Pancreas (tissue), 10 donors: Measurements from ENCODE around the gene ERBB4. TPM values are rescaled to one million over a fixed set of nuclear protein-coding genes. Genes with fewer than 3 reads are reported as not detected.
A peak's percentile ranks its signal among the peaks of the same experiment; 100 is the strongest.

ENCODE experiments used
- ATAC-seq, 4 donors: fragments of 200-7000 bp; cut with Tn5 transposase; one replicate each; pipeline versions ENCODE4 v1.8.0 to v1.9.1; 2020; ENCODE audit warnings: mild to moderate bottlenecking in 4 of 4, moderate library complexity in 4 of 4
- DNase-seq, 6 donors: peaks; one replicate each; pipeline ENCODE4 v3.0.0-alpha.2; 2020
- FAIRE-seq: peaks from 2 replicates; lab custom pipeline; 2012; peaks lifted over from hg19 to GRCh38; lab: Jason Lieb, UNC
- H3K27ac ChIP-seq, 4 donors: fragments of 200-600 bp; sonication (generic); 1 replicate in 3 of 4; 2 replicates in 1 of 4; pipeline versions ENCODE4 v1.5.0 to v1.8.0; 2020
- H3K27me3 ChIP-seq, 4 donors: fragments of 200-600 bp; one replicate each; pipeline ENCODE4 v1.8.0; 2021
- H3K36me3 ChIP-seq, 3 donors: fragments of 200-600 bp; sonication (generic) in 1 of 3; one replicate each; pipeline versions ENCODE4 v1.5.0 to v1.8.0; 2020 to 2021
- H3K4me1 ChIP-seq, 3 donors: fragments of 200-600 bp; one replicate each; pipeline ENCODE4 v1.8.0; 2021
- H3K4me3 ChIP-seq, 4 donors: fragments of 200-600 bp; sonication (generic) in 2 of 4; one replicate each; pipeline versions ENCODE4 v1.5.0 to v1.8.0; 2020 to 2021
- H3K9me3 ChIP-seq, 4 donors: fragments of 200-600 bp; one replicate each; pipeline ENCODE4 v1.8.0; 2021
- WGBS, 2 donors: extraction: QIAGEN DNeasy Blood & Tissue Kit; methylation state at CpG; one replicate each; pipeline ENCODE4 v1.1.7; 2013; 5-methylcytosine and 5-hydroxymethylcytosine counted together
- intact Hi-C, 3 donors: fragments of 100-400 bp; cut with DNase I; formaldehyde crosslinking; loops; one replicate each; pipeline versions ENCODE4 v1.11.1 to v1.14.2; 2022
- polyA plus RNA-seq, 2 donors: library from polyadenylated mRNA; stranded (reverse); fragments of 200-250 nt; gene quantifications; one replicate each; pipeline ENCODE4 v1.2.3, GENCODE V29; 2013
- total RNA-seq, 6 donors: library from RNA; stranded (reverse); fragmentation: NEBNext Ultra II Directional in 4 of 6; extraction: Animal tissue kit (Norgen Biotek cat#: 25700) in 4 of 6; gene quantifications; one replicate each; pipeline versions ENCODE4 v1.2.1 to v1.2.4, GENCODE V29; 2021 to 2023
- TF ChIP-seq, protein P1 (sequence below), 4 donors: fragments of 200-600 bp; sonication (generic) in 3 of 4; IDR thresholded peaks; one replicate each; pipeline versions ENCODE4 v1.5.0 to v1.8.0; 2021; ENCODE audit warnings: antibody characterized with exemption in 4 of 4
- donor health status: healthy with polysubstance abuse.
- donor health status: DM: no; HTN: no; CAD: no; lungs with moderate emphysema.
- donor health status: DM: no; HTN: no; CAD: no.
- donor health status: control.
- donor health status: control.
- donor health status: Bipolar disorder and iron deficiency.
- donor health status: DM: yes; HTN: yes; CAD: no.
- donor health status: DM: no; HTN: no; CAD: no.
- donor health status: DM: no; HTN: no; CAD: no.
- donor health status: DM: yes; HTN: yes; CAD: no.

Gene ERBB4
- total and polyA plus RNA-seq, 8 donors = 0.30 to 5.0 (median 3.3) TPM

DNA sequence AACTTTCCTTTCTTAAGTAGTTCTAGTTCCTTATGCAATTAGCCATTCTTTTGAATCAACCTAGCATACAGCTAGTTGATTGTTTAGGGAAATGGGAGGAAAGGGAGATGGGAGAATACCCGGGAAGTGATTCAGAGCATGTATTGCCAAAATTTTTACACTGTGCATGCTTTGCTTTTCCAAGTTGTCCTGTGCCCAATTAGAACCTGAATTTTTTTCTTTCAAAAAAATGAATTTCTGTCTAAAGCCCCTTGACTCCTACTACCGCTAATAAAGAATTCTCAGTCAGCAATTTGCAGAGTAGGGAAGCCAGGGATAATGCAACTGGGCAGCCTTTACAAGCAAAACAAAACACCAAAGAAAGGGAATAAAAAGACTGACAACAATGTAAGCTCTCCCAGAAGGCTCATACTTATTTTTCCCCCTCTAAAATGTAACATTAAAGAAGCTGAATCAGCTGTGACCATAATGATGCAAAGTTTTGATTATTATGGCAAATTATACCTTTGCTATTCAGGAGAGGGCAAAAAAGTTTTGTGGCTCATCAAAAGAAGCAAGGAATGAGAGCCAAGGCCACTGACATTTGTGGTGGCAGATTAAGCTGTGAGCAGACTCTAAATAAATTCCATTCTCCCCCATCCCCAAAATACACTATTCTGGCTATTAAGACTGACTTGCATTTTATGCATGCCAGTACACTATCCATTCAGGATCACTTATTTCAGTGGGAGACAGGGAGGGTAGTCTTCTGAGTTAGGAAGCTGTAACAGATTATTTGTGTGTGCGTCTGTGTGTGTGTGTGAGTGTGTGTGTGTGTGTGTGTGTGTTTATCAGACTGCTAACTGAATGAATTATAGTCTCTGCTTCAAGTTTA, 174.3 kb downstream of the ERBB4 start:
- no peaks in the 10 kb centered on the region for H3K36me3 ChIP-seq
- no peak for FAIRE-seq
- TF ChIP-seq, protein P1, sequence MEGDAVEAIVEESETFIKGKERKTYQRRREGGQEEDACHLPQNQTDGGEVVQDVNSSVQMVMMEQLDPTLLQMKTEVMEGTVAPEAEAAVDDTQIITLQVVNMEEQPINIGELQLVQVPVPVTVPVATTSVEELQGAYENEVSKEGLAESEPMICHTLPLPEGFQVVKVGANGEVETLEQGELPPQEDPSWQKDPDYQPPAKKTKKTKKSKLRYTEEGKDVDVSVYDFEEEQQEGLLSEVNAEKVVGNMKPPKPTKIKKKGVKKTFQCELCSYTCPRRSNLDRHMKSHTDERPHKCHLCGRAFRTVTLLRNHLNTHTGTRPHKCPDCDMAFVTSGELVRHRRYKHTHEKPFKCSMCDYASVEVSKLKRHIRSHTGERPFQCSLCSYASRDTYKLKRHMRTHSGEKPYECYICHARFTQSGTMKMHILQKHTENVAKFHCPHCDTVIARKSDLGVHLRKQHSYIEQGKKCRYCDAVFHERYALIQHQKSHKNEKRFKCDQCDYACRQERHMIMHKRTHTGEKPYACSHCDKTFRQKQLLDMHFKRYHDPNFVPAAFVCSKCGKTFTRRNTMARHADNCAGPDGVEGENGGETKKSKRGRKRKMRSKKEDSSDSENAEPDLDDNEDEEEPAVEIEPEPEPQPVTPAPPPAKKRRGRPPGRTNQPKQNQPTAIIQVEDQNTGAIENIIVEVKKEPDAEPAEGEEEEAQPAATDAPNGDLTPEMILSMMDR (IDR thresholded peaks at IDR 0.05) = no peak
- DNase-seq = no peak
- no peak overlapping the region for H3K4me3 ChIP-seq
- no peaks in the 10 kb centered on the region for H3K9me3 ChIP-seq
- intact Hi-C loops = no loop called here
- H3K27ac ChIP-seq = no peak overlapping the region
- peaks cover 0 to 8% (median 0%) of the 10 kb centered on the region in 4 donors for H3K27me3 ChIP-seq
- H3K4me1 ChIP-seq = peaks cover 0 to 1% (median 0%) of the 10 kb centered on the region in 3 donors
- 81 to 83% methylated on average over 3 of the region's 3 CpGs for WGBS, 2 donors
- ATAC-seq = no peak

DNA sequence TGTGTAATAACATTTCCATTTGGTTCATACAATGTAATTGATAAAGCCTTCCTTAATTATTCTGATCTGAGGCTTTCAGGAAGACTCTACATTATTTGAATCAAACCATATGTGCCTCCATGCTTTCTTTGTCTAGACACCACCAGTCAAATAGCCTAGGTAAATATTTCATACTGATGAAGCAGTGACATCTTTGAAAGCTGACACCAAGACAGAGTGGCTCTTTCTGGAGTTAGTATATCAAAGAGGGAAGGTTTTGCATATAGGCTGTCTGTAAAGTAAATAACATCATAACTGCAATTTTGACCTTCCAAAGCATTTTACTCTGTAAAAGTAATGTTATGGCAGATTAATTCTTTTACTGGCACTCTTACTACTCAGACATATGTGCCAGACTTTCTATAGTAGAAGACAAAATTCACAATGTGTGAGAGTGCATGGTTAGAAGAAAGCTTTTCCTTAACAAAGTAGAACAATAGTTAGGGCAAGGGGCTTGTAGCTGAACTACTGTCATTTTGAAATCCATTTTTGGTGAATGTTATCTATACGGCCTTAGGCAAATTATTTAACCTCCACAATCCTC, 177.3 kb downstream of the ERBB4 start:
- Histone ChIP-seq H3K9me3 (no peaks in the 10 kb centered on the region), H3K4me3 (no peak overlapping the region), H3K27me3 (peaks cover 0 to 8% (median 0%) of the 10 kb centered on the region in 4 donors), H3K36me3 (no peaks in the 10 kb centered on the region), H3K4me1 (peaks cover 0 to 3% (median 0%) of the 10 kb centered on the region in 3 donors), H3K27ac (no peak overlapping the region)
- DNase-seq = no peak
- ATAC-seq = no peak
- intact Hi-C loops = no loop called here
- no peak for FAIRE-seq
- TF ChIP-seq, protein P1 (IDR thresholded peaks at IDR 0.05) = no peak
- WGBS, 2 donors = 56 to 66% methylated on average over 1 of the region's 1 CpG

DNA sequence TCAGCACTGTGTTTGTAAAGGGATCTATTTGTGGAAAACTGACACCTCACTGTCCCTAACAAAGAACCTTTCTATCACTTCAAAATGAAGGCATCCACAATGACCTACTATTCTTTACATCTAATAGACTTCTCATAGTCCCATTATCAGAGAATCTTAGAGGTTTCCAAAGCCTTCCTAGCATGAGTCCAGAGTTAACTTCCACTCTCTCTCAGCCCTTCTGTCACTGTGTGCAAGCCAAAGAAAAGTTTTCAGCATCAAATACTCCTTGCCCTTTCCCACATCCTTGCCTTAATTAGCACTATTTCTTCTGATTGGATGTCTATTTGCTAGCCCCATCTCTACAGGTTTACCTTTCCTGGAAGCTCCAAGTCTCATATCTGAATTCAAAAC, 178.5 kb downstream of the ERBB4 start:
- no peak for DNase-seq
- Histone ChIP-seq H3K9me3 (no peaks in the 10 kb centered on the region), H3K36me3 (no peaks in the 10 kb centered on the region), H3K4me1 (peaks cover 0 to 3% (median 0%) of the 10 kb centered on the region in 3 donors), H3K27me3 (peaks cover 0 to 8% (median 0%) of the 10 kb centered on the region in 4 donors), H3K4me3 (no peak overlapping the region), H3K27ac (no peak overlapping the region)
- no peak for FAIRE-seq
- TF ChIP-seq, protein P1 (IDR thresholded peaks at IDR 0.05) = no peak
- ATAC-seq = no peak
- intact Hi-C loops = no loop called here

DNA sequence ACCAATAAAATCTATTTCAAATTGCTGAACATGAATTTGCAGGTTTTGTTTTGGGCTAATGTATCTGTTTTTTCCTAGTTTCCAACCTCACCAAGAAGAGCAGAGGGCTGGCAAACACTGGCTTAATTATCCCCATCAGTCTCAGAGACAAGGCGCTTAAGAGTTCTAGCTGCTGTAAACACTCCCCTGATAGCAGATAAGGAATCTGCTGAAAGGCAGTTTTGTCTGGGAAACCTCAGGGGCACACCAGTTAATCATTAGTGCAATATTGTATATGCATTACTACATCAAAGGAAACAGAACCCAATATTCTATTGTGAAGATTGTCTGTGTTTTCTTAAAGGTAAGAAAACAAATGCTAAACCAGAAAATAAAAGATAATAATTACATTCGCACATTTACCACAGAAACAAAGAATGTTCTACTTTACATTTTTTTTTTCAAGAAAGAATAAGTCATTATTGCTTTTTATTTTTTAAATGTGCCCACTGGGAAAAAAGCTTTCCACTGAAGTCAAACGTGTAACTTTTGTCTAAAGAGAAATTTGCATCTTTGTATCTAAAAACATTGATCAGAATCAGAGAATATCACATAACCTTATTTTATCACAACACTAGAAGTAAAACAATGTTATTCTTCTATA, 179.1 kb downstream of the ERBB4 start:
- TF ChIP-seq, protein P1 (IDR thresholded peaks at IDR 0.05) = no peak
- Histone ChIP-seq H3K9me3 (no peaks in the 10 kb centered on the region), H3K4me3 (no peak overlapping the region), H3K27me3 (peaks cover 0 to 8% (median 0%) of the 10 kb centered on the region in 4 donors), H3K27ac (no peak overlapping the region), H3K4me1 (peaks cover 0 to 3% (median 0%) of the 10 kb centered on the region in 3 donors), H3K36me3 (no peaks in the 10 kb centered on the region)
- WGBS, 2 donors = 12 to 13% methylated on average over 3 of the region's 3 CpGs
- ATAC-seq = peak in 3 of 4 donors; percentile 38 to 60 (median 38)
- DNase-seq = no peak
- intact Hi-C loops = no loop called here
- FAIRE-seq = no peak
